Fibroblast of gingiva (primary cell): Measurements from ENCODE around the gene ZNF621.
A peak's percentile ranks its signal among the peaks of the same experiment; 100 is the strongest.
"Not testable (repeated sequence)": the region's sequence is repeated elsewhere in the genome, so short reads cannot be mapped to it uniquely, and the experiment has no call there.

ENCODE experiments used
- DNase-seq: peaks from one replicate; pipeline ENCODE4 v3.0.0-alpha.2; 2011; ENCODE audit warnings: low read depth

Gene ZNF621

GRCh38 chr3:40546816-40547215 lies 22.1 kb downstream of the ZNF621 start:
- peak; percentile 68 for DNase-seq

- peak; percentile 6 for DNase-seq
Observed at GRCh38 chr3:40550167-40550566, 25.4 kb downstream of the ZNF621 start.

GRCh38 chr3:40557575-40558161 lies 32.9 kb downstream of the ZNF621 start:
- no peak for DNase-seq

GRCh38 chr3:40562482-40562881 lies 37.7 kb downstream of the ZNF621 start:
- not testable (repeated sequence) for DNase-seq

GRCh38 chr3:40565629-40566028 lies 40.9 kb downstream of the ZNF621 start:
- DNase-seq: not testable (repeated sequence)

- no peak for DNase-seq
Observed at GRCh38 chr3:40566694-40567093, 41.9 kb downstream of the ZNF621 start.

GRCh38 chr3:40572588-40572987 lies 47.8 kb downstream of the ZNF621 start:
- no peak for DNase-seq

- no peak for DNase-seq
Observed at GRCh38 chr3:40574050-40574449, 49.3 kb downstream of the ZNF621 start.

GRCh38 chr3:40574661-40575060 lies 49.9 kb downstream of the ZNF621 start:
- no peak for DNase-seq

- DNase-seq: no peak
Observed at GRCh38 chr3:40576396-40576795, 51.6 kb downstream of the ZNF621 start.

GRCh38 chr3:40580494-40581091 lies 55.8 kb downstream of the ZNF621 start:
- DNase-seq: peak; percentile 61

- no peak for DNase-seq
Observed at GRCh38 chr3:40581166-40581565, 56.4 kb downstream of the ZNF621 start.

GRCh38 chr3:40582401-40583027 lies 57.8 kb downstream of the ZNF621 start:
- no peak for DNase-seq

- DNase-seq: no peak
Observed at GRCh38 chr3:40583691-40584090, 58.9 kb downstream of the ZNF621 start.

- DNase-seq: peak; percentile 78
Observed at GRCh38 chr3:40584625-40585189, 59.9 kb downstream of the ZNF621 start.

GRCh38 chr3:40585381-40586016 lies 60.7 kb downstream of the ZNF621 start:
- DNase-seq: no peak

GRCh38 chr3:40586901-40587300 lies 62.1 kb downstream of the ZNF621 start:
- no peak for DNase-seq

GRCh38 chr3:40588406-40588805 lies 63.6 kb downstream of the ZNF621 start:
- no peak for DNase-seq
